Ishikawa (cell line): Measurements from ENCODE around the gene KLF3.

Source experiments
- CEBPB ChIP-seq: IDR thresholded peaks from 2 replicates; pipeline ENCODE4 v1.6.1; 2012
- CREB1 ChIP-seq: IDR thresholded peaks from 2 replicates; pipeline ENCODE4 v1.6.1; 2012; ENCODE audit warnings: low read depth
- EGR1 ChIP-seq: IDR thresholded peaks from 2 replicates; pipeline ENCODE4 v1.6.1; 2012
- EP300 ChIP-seq: IDR thresholded peaks from 2 replicates; pipeline ENCODE4 v1.6.1; 2012; ENCODE audit warnings: borderline replicate concordance
- FOXM1 ChIP-seq: IDR thresholded peaks from 2 replicates; pipeline ENCODE4 v1.6.1; 2012; ENCODE audit warnings: low read depth, borderline replicate concordance
- MAX ChIP-seq: IDR thresholded peaks from 2 replicates; pipeline ENCODE4 v1.6.1; 2012
- NFIC ChIP-seq: IDR thresholded peaks from 2 replicates; pipeline ENCODE4 v1.6.1; 2012
- RAD21 ChIP-seq: IDR thresholded peaks from 2 replicates; pipeline ENCODE4 v1.6.1; 2012; ENCODE audit warnings: low read depth
- TAF1 ChIP-seq: IDR thresholded peaks from 2 replicates; pipeline ENCODE4 v1.6.1; 2012; ENCODE audit warnings: low read depth, mild to moderate bottlenecking
- TCF12 ChIP-seq: IDR thresholded peaks from 2 replicates; pipeline ENCODE4 v1.6.1; 2012; ENCODE audit warnings: low read depth
- TEAD4 ChIP-seq: IDR thresholded peaks from 2 replicates; pipeline ENCODE4 v1.6.1; 2012
- YY1 ChIP-seq: IDR thresholded peaks from 2 replicates; pipeline ENCODE4 v1.6.1; 2012; ENCODE audit warnings: low read depth
- ZBTB7A ChIP-seq: IDR thresholded peaks from 2 replicates; pipeline ENCODE4 v1.6.1; 2012; ENCODE audit warnings: low read depth
- TF ChIP-seq, protein P1 (sequence below): IDR thresholded peaks from 2 replicates; pipeline ENCODE4 v1.6.1; 2012
- TF ChIP-seq, protein P2 (sequence below): IDR thresholded peaks from 2 replicates; pipeline ENCODE4 v1.6.1; 2012; ENCODE audit warnings: low read depth, mild to moderate bottlenecking

KLF3 gene

DNA sequence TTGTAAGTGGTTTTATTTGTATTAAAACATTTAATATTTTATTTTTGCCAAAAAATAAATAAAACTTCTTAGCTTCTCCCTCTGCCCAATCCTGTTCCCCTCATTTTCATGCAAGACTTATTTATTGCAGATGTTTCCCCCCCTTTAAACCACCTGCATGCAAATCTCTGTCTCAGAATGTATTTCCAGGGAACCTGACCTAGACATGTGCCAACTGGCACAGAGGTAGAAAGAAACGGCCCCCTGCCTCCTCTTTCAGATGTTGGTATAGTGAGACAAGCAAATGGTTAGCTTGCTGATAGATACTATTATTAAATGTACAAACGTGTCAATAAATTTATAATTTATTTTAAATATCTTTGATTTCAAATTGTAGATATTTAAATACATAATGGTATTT lies 47.1 kb downstream of the KLF3 start:
- TF ChIP-seq YY1 (no peak), TAF1 (no peak), FOXM1 (no peak), RAD21 (no peak), TCF12 (no peak), MAX (no peak), EP300 (no peak), NFIC (no peak), EGR1 (no peak), TEAD4 (no peak), CEBPB (no peak), ZBTB7A (no peak), CREB1 (no peak)
- TF ChIP-seq, protein P1, sequence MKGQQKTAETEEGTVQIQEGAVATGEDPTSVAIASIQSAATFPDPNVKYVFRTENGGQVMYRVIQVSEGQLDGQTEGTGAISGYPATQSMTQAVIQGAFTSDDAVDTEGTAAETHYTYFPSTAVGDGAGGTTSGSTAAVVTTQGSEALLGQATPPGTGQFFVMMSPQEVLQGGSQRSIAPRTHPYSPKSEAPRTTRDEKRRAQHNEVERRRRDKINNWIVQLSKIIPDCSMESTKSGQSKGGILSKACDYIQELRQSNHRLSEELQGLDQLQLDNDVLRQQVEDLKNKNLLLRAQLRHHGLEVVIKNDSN = no peak
- TF ChIP-seq, protein P2, sequence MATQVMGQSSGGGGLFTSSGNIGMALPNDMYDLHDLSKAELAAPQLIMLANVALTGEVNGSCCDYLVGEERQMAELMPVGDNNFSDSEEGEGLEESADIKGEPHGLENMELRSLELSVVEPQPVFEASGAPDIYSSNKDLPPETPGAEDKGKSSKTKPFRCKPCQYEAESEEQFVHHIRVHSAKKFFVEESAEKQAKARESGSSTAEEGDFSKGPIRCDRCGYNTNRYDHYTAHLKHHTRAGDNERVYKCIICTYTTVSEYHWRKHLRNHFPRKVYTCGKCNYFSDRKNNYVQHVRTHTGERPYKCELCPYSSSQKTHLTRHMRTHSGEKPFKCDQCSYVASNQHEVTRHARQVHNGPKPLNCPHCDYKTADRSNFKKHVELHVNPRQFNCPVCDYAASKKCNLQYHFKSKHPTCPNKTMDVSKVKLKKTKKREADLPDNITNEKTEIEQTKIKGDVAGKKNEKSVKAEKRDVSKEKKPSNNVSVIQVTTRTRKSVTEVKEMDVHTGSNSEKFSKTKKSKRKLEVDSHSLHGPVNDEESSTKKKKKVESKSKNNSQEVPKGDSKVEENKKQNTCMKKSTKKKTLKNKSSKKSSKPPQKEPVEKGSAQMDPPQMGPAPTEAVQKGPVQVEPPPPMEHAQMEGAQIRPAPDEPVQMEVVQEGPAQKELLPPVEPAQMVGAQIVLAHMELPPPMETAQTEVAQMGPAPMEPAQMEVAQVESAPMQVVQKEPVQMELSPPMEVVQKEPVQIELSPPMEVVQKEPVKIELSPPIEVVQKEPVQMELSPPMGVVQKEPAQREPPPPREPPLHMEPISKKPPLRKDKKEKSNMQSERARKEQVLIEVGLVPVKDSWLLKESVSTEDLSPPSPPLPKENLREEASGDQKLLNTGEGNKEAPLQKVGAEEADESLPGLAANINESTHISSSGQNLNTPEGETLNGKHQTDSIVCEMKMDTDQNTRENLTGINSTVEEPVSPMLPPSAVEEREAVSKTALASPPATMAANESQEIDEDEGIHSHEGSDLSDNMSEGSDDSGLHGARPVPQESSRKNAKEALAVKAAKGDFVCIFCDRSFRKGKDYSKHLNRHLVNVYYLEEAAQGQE = no peak

- TF ChIP-seq CEBPB = no peak
- no peak for TF ChIP-seq EGR1
- no peak for TF ChIP-seq FOXM1
- no peak for TF ChIP-seq TAF1
- TF ChIP-seq MAX = no peak
- no peak for TF ChIP-seq EP300
- no peak for TF ChIP-seq ZBTB7A
- TF ChIP-seq, protein P1 = no peak
- no peak for TF ChIP-seq CREB1
- TF ChIP-seq TCF12 = no peak
Measured at GRCh38 chr4:38715050-38715449, 51.1 kb downstream of the KLF3 start.

DNA sequence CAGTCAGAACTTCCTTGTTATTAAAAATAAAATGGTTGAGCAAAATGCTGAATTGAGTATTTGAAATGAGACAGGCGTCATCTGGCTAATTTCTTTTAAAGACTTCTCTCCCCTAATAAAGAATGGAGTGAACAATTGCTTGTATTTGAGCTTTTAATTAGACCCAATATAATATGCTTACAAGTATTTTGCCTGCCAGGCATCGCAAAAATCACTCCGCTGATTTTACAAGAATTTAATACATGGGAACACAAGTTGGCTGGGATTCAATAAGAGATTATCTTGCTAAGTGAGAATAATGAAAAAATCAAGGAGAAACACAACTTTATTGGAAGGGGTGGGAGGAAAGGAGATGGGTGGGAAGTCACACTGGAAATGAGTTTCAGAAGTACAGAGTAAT lies 52.3 kb downstream of the KLF3 start:
- TF ChIP-seq EGR1 = no peak
- no peak for TF ChIP-seq MAX
- no peak for TF ChIP-seq ZBTB7A
- TF ChIP-seq RAD21 = no peak
- TF ChIP-seq EP300 = no peak
- TF ChIP-seq, protein P2 = no peak
- TF ChIP-seq FOXM1 = no peak
- no peak for TF ChIP-seq TCF12
- no peak for TF ChIP-seq TAF1
- no peak for TF ChIP-seq YY1
- TF ChIP-seq TEAD4 = no peak
- no peak for TF ChIP-seq CEBPB
- TF ChIP-seq, protein P1 = no peak
- TF ChIP-seq NFIC = no peak

- no peak for TF ChIP-seq TCF12
- TF ChIP-seq YY1 = no peak
Measured at GRCh38 chr4:38717604-38718003, 53.6 kb downstream of the KLF3 start.

DNA sequence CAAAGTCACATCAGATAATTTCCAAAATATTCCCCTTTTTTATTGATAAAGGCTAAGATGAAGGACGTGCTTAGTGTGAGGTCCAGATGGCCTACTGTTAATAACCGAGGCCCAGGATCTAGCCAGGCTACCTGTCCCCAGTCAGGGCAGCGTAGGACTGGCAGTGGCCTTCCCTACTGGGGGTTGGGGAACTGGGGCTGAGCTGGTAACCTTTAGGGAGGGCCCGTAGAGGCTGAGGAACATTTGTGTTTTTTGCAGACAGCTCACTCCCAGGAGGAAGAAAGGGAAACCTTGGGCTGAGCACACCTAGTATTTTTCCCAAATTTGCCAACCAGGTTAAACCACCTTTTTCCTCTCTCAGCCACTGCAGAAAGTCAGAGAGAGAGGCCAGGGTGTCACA lies 59.1 kb downstream of the KLF3 start:
- TF ChIP-seq CEBPB (no peak), ZBTB7A (no peak), TEAD4 (no peak), TCF12 (no peak), EP300 (no peak), NFIC (no peak), TAF1 (no peak), CREB1 (no peak), YY1 (no peak), MAX (no peak), RAD21 (no peak), EGR1 (no peak), FOXM1 (no peak)
- TF ChIP-seq, protein P1 = no peak
- TF ChIP-seq, protein P2 = no peak
